ELF-1 (cell line): ENCODE results near the gene RSU1.
"Not testable (repeated sequence)": the region's sequence is repeated elsewhere in the genome, so short reads cannot be mapped to it uniquely, and the experiment has no call there.

Experiments used
- DNase-seq: peaks from one replicate; pipeline ENCODE4 v3.0.0-alpha.2; 2016; ENCODE audit warnings: low read depth, low spot score

Gene RSU1

GRCh38 chr10:16817125-16818019 lies at the start of gene RSU1:
Gene RSU1 (minus strand): TSS chr10:16817424. CDS start chr10:16817081, 343 bp downstream.
- DNase-seq = peak; percentile 100

GRCh38 chr10:16866541-16867275 lies 49.5 kb upstream of the RSU1 start:
- no peak for DNase-seq

- DNase-seq = no peak
These were observed 48.5 kb upstream of the RSU1 start for GRCh38 chr10:16865766-16866165.

- DNase-seq = no peak
These were observed 46.5 kb upstream of the RSU1 start for GRCh38 chr10:16863766-16864165.

GRCh38 chr10:16857419-16857818 lies 40.2 kb upstream of the RSU1 start:
- no peak for DNase-seq

GRCh38 chr10:16856567-16856966 lies 39.3 kb upstream of the RSU1 start:
- peak; percentile 47 for DNase-seq

- DNase-seq = no peak
These were observed 38.9 kb upstream of the RSU1 start for GRCh38 chr10:16856092-16856491.

GRCh38 chr10:16854623-16855022 lies 37.4 kb upstream of the RSU1 start:
- DNase-seq = no peak

- DNase-seq = no peak
These were observed 36.6 kb upstream of the RSU1 start for GRCh38 chr10:16853809-16854208.

- DNase-seq = no peak
These were observed 36.0 kb upstream of the RSU1 start for GRCh38 chr10:16853201-16853600.

GRCh38 chr10:16852624-16853023 lies 35.4 kb upstream of the RSU1 start:
- DNase-seq = no peak

- DNase-seq = peak; percentile 4
These were observed 31.4 kb upstream of the RSU1 start for GRCh38 chr10:16848562-16849154.

- no peak for DNase-seq
These were observed 30.4 kb upstream of the RSU1 start for GRCh38 chr10:16847644-16848043.

- no peak for DNase-seq
These were observed 28.0 kb upstream of the RSU1 start for GRCh38 chr10:16845248-16845647.

- peak; percentile 13 for DNase-seq
These were observed 26.1 kb upstream of the RSU1 start for GRCh38 chr10:16843252-16843870.

- DNase-seq = no peak
These were observed 18.0 kb upstream of the RSU1 start for GRCh38 chr10:16835228-16835627.

GRCh38 chr10:16832351-16833080 lies 15.3 kb upstream of the RSU1 start:
- DNase-seq = no peak

GRCh38 chr10:16828701-16829175 lies 11.5 kb upstream of the RSU1 start:
- no peak for DNase-seq

- DNase-seq = peak; percentile 66
These were observed 10.9 kb upstream of the RSU1 start for GRCh38 chr10:16828114-16828568.

- DNase-seq = not testable (repeated sequence)
These were observed 10.2 kb upstream of the RSU1 start for GRCh38 chr10:16827474-16827873.
